H9 (cell line): ENCODE measurements around the gene HBS1L. TPM values are rescaled to one million over a fixed set of nuclear protein-coding genes. Genes with fewer than 3 reads are reported as not detected.

Source experiments
- DNase-seq: peaks from one replicate; pipeline ENCODE4 v3.0.0-alpha.2; 2017
- H2AFZ ChIP-seq: one replicate; pipeline ENCODE4 v1.6.1; 2013; ENCODE audit warnings: mild to moderate bottlenecking, low read length, control low read depth, moderate library complexity
- H2AK5ac ChIP-seq: 2 replicates; pipeline ENCODE4 v1.6.1; 2013; ENCODE audit warnings: low read length, control low read depth, mixed read lengths; ENCODE audit not compliant: insufficient read length
- H2BK120ac ChIP-seq: one replicate; pipeline ENCODE4 v1.6.1; 2013; ENCODE audit warnings: low read depth, mild to moderate bottlenecking, low read length, control low read depth, inconsistent platforms; ENCODE audit not compliant: poor library complexity, severe bottlenecking
- H2BK12ac ChIP-seq: 2 replicates; pipeline ENCODE4 v1.6.1; 2013; ENCODE audit warnings: low read length, control low read depth, mixed read lengths, low read depth; ENCODE audit not compliant: insufficient read length
- H2BK15ac ChIP-seq: 2 replicates; pipeline ENCODE4 v1.6.1; 2013; ENCODE audit warnings: low read depth, low read length, control low read depth
- H2BK20ac ChIP-seq: one replicate; pipeline ENCODE4 v1.6.1; 2013; ENCODE audit warnings: low read depth, mild to moderate bottlenecking, low read length, control low read depth, inconsistent platforms; ENCODE audit not compliant: poor library complexity, severe bottlenecking
- H2BK5ac ChIP-seq: 2 replicates; pipeline ENCODE4 v1.6.1; 2013; ENCODE audit warnings: low read length, control low read depth, mixed read lengths; ENCODE audit not compliant: insufficient read length
- H3K14ac ChIP-seq: 2 replicates; pipeline ENCODE4 v1.6.1; 2013; ENCODE audit warnings: low read length, control low read depth; ENCODE audit not compliant: insufficient read depth
- H3K18ac ChIP-seq: 2 replicates; pipeline ENCODE4 v1.6.1; 2013; ENCODE audit warnings: low read depth, mild to moderate bottlenecking, mixed read lengths, low read length, control low read depth; ENCODE audit not compliant: insufficient read length
- H3K23ac ChIP-seq: 2 replicates; pipeline ENCODE4 v1.6.1; 2013; ENCODE audit warnings: low read length, control low read depth, mixed read lengths, low read depth; ENCODE audit not compliant: insufficient read length
- H3K23me2 ChIP-seq: 2 replicates; pipeline ENCODE4 v1.6.1; 2013; ENCODE audit warnings: low read depth, mild to moderate bottlenecking, mixed read lengths, low read length, control low read depth; ENCODE audit not compliant: insufficient read length, poor library complexity, severe bottlenecking
- H3K27ac ChIP-seq: 2 replicates; pipeline ENCODE4 v1.5.1; 2013; ENCODE audit warnings: low read length, control low read depth, mixed read lengths, low read depth; ENCODE audit not compliant: insufficient read length
- H3K27me3 ChIP-seq: 2 replicates; pipeline ENCODE4 v1.6.1; 2013; ENCODE audit warnings: low read length, control low read depth, inconsistent platforms; ENCODE audit not compliant: insufficient read depth
- H3K4ac ChIP-seq: 2 replicates; pipeline ENCODE4 v1.6.1; 2013; ENCODE audit warnings: low read depth, mild to moderate bottlenecking, control low read depth, inconsistent platforms, low read length, moderate library complexity
- H3K4me1 ChIP-seq: 2 replicates; pipeline ENCODE4 v1.6.1; 2013; ENCODE audit warnings: low read length, control low read depth, inconsistent platforms; ENCODE audit not compliant: insufficient read depth
- H3K4me2 ChIP-seq: 2 replicates; pipeline ENCODE4 v1.6.1; 2013; ENCODE audit warnings: low read length, control low read depth, mixed read lengths; ENCODE audit not compliant: insufficient read length, insufficient read depth
- H3K56ac ChIP-seq: 2 replicates; pipeline ENCODE4 v1.6.1; 2013; ENCODE audit warnings: low read depth, mild to moderate bottlenecking, mixed read lengths, low read length, control low read depth; ENCODE audit not compliant: insufficient read length
- H3K79me1 ChIP-seq: 2 replicates; pipeline ENCODE4 v1.6.1; 2013; ENCODE audit warnings: low read depth, mild to moderate bottlenecking, moderate library complexity, low read length, control low read depth, inconsistent platforms; ENCODE audit not compliant: insufficient read depth, poor library complexity, severe bottlenecking
- H3K79me2 ChIP-seq: 2 replicates; pipeline ENCODE4 v1.6.1; 2013; ENCODE audit warnings: low read length, control low read depth, inconsistent platforms; ENCODE audit not compliant: insufficient read depth
- H3K9ac ChIP-seq: 2 replicates; pipeline ENCODE4 v1.6.1; 2013; ENCODE audit warnings: low read length, control low read depth, mixed read lengths; ENCODE audit not compliant: insufficient read length; ENCODE audit errors: extremely low read depth
- H3K9me3 ChIP-seq: one replicate; pipeline ENCODE4 v1.6.1; 2013; ENCODE audit warnings: low read depth, low read length, inconsistent platforms; ENCODE audit not compliant: control insufficient read depth
- H3T11ph ChIP-seq: one replicate; pipeline ENCODE4 v1.6.1; 2013; ENCODE audit warnings: mild to moderate bottlenecking, low read length, control low read depth, inconsistent platforms
- H4K20me1 ChIP-seq: one replicate; pipeline ENCODE4 v1.6.1; 2013; ENCODE audit not compliant: control insufficient read depth, insufficient read length, insufficient read depth
- H4K5ac ChIP-seq: 2 replicates; pipeline ENCODE4 v1.6.1; 2013; ENCODE audit warnings: low read depth, mild to moderate bottlenecking, mixed read lengths, low read length, control low read depth; ENCODE audit not compliant: insufficient read length
- H4K8ac ChIP-seq: replicated peaks from 2 replicates; pipeline ENCODE4 v1.6.1; 2013; ENCODE audit warnings: low read length, control low read depth, mixed read lengths, low read depth; ENCODE audit not compliant: insufficient read length
- H4K91ac ChIP-seq: 2 replicates; pipeline ENCODE4 v1.6.1; 2013; ENCODE audit warnings: low read depth, mild to moderate bottlenecking, moderate library complexity, mixed read lengths, low read length, control low read depth; ENCODE audit not compliant: insufficient read length
- H3K27ac Mint-ChIP-seq, 3 experiments: 2 replicates in 2 of 3; 3 replicates in 1 of 3; pipeline ENCODE4 v1.8.0; 2020 to 2021; ENCODE audit warnings: mixed read lengths in 3 of 3, mild to moderate bottlenecking in 1 of 3, moderate library complexity in 1 of 3
- H3K27me3 Mint-ChIP-seq: 2 replicates; pipeline ENCODE4 v1.8.0; 2021; ENCODE audit warnings: low read depth, mild to moderate bottlenecking, moderate library complexity, mixed read lengths
- H3K36me3 Mint-ChIP-seq, 3 experiments: 2 replicates in 2 of 3; 3 replicates in 1 of 3; pipeline ENCODE4 v1.8.0; 2020 to 2021; ENCODE audit warnings: low read depth in 3 of 3, mixed read lengths in 3 of 3; ENCODE audit not compliant: insufficient read depth in 1 of 3
- H3K4me1 Mint-ChIP-seq, 2 experiments: 2 replicates each; pipeline ENCODE4 v1.8.0; 2020; ENCODE audit warnings: mixed read lengths in 2 of 2
- H3K4me3 Mint-ChIP-seq, 2 experiments: 2 replicates in 1 of 2; 3 replicates in 1 of 2; pipeline ENCODE4 v1.8.0; 2020 to 2021; ENCODE audit warnings: mild to moderate bottlenecking in 2 of 2, mixed read lengths in 2 of 2, moderate library complexity in 1 of 2
- H3K9me3 Mint-ChIP-seq, 2 experiments: 2 replicates in 1 of 2; 3 replicates in 1 of 2; pipeline ENCODE4 v1.8.0; 2020; ENCODE audit warnings: mild to moderate bottlenecking in 2 of 2, mixed read lengths in 2 of 2, moderate library complexity in 1 of 2
- CTCF ChIP-seq: fragments of 200-600 bp; sonication (generic); conservative IDR thresholded peaks from 3 replicates; pipeline ENCODE4 v1.8.0; 2021; ENCODE audit warnings: antibody characterized with exemption, mild to moderate bottlenecking
- WGBS: extraction: QIAGEN DNeasy Blood & Tissue Kit; methylation state at CpG from one replicate; pipeline ENCODE4 v1.1.7; 2013; ENCODE audit warnings: missing lambda C conversion rate, low lambda C conversion rate, mixed read lengths; ENCODE audit not compliant: insufficient read length; ENCODE audit errors: extremely low coverage; 5-methylcytosine and 5-hydroxymethylcytosine counted together
- total RNA-seq: library from RNA; stranded (reverse); gene quantifications from 2 replicates; pipeline ENCODE4 v1.2.1, GENCODE V29; 2021

The HBS1L gene
- total RNA-seq, 1 experiment from 2014 or later: 110 TPM

GRCh38 chr6:135086414-135086764, 31.8 kb upstream of the HBS1L start:
- H3K4me1 ChIP-seq: no peaks in the 10 kb centered on the region
- H3K9ac ChIP-seq: no peak overlapping the region
- no peak overlapping the region for H3K56ac ChIP-seq
- no peak overlapping the region for H3T11ph ChIP-seq
- no peak overlapping the region for H3K27ac ChIP-seq
- H3K27me3 ChIP-seq: no peaks in the 10 kb centered on the region
- H3K36me3 Mint-ChIP-seq: peaks cover 0 to 12% (median 4%) of the 10 kb centered on the region in 3 experiments; a peak in 4 of 7 replicates
- H3K4me3 Mint-ChIP-seq: no peak overlapping the region
- H3K23ac ChIP-seq: no peak overlapping the region
- no peak overlapping the region for H2AK5ac ChIP-seq
- no peak overlapping the region for H3K18ac ChIP-seq
- no peaks in the 10 kb centered on the region for H3K27me3 Mint-ChIP-seq
- no peak for DNase-seq
- no peak overlapping the region for H4K91ac ChIP-seq
- no peak for TF ChIP-seq CTCF
- H4K8ac ChIP-seq: no peak overlapping the region
- no peak overlapping the region for H2BK5ac ChIP-seq
- H3K23me2 ChIP-seq: no peaks in the 10 kb centered on the region
- no peaks in the 10 kb centered on the region for H3K79me1 ChIP-seq
- no peak overlapping the region for H3K27ac Mint-ChIP-seq
- no peak overlapping the region for H3K4me2 ChIP-seq
- H4K20me1 ChIP-seq: no peaks in the 10 kb centered on the region
- peaks cover 0 to 8% of the 10 kb centered on the region in 2 experiments; a peak in 1 of 4 replicates for H3K4me1 Mint-ChIP-seq
- no peak overlapping the region for H2BK20ac ChIP-seq
- peaks cover 9 to 10% of the 10 kb centered on the region in 2 experiments for H3K9me3 Mint-ChIP-seq
- no peaks in the 10 kb centered on the region for H3K9me3 ChIP-seq
- no peak overlapping the region for H3K14ac ChIP-seq
- no peak overlapping the region for H2BK120ac ChIP-seq
- no peak overlapping the region for H2AFZ ChIP-seq
- no CpG with 5 or more reads among the region's 5 CpGs for WGBS
- no peak overlapping the region for H2BK15ac ChIP-seq
- no peak overlapping the region for H4K5ac ChIP-seq
- no peak overlapping the region for H2BK12ac ChIP-seq
- no peaks in the 10 kb centered on the region for H3K79me2 ChIP-seq
- no peak overlapping the region for H3K4ac ChIP-seq
